ENCODE measurements around the gene LVRN.

Gene LVRN

GRCh38 chr5:116075191-116075831 lies 113.0 kb downstream of the LVRN start:
- no peaks in the 10 kb centered on the region for H3K9me3 Mint-ChIP-seq
- peaks cover 24% of the 10 kb centered on the region for H3K27me3 Mint-ChIP-seq (ENCODE audit: low read depth)
- no peaks in the 10 kb centered on the region for H3K4me1 Mint-ChIP-seq (ENCODE audit: low read depth)
- no peaks in the 10 kb centered on the region for H3K36me3 Mint-ChIP-seq (ENCODE audit: low read depth)
- no peak overlapping the region for H3K4me3 Mint-ChIP-seq
- H3K27ac Mint-ChIP-seq = no peak overlapping the region

DNA sequence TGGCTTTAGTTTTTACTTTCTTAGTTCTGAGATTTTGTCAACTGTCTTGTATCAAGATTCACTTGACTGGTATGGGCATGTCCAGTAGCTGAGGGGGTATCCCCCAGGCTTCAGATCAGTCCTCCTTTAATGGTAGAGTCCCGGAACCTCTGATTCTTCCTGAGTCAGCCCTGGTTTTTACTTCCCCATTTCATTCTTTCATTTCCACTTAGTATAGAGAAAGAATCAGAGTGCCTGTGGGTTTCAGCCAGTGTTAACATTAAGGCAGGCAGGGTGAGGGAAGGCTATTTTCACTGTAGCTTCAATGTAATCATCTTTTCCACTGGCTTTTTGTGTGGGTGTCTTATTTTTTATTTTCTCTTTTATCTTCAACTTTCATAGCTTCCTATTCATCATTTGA lies 114.2 kb downstream of the LVRN start:
- H3K27me3 Mint-ChIP-seq (ENCODE audit: low read depth) = peaks cover 20% of the 10 kb centered on the region
- H3K27ac Mint-ChIP-seq = no peak overlapping the region
- no peak overlapping the region for H3K4me3 Mint-ChIP-seq
- H3K9me3 Mint-ChIP-seq = no peaks in the 10 kb centered on the region
- H3K4me1 Mint-ChIP-seq (ENCODE audit: low read depth) = no peaks in the 10 kb centered on the region
- H3K36me3 Mint-ChIP-seq (ENCODE audit: low read depth) = no peaks in the 10 kb centered on the region

All from T-helper 1 cell treated with Interleukin-12 subunit alpha and Interleukin-12 subunit beta and Interleukin-4 antibody, amounts not matched to agents 30 μg/mL and 1 μg/mL, for 36 hours (primary cell).